ENCODE measurements around the gene CCDC97.
A peak's percentile ranks its signal among the peaks of the same experiment; 100 is the strongest.

DNA sequence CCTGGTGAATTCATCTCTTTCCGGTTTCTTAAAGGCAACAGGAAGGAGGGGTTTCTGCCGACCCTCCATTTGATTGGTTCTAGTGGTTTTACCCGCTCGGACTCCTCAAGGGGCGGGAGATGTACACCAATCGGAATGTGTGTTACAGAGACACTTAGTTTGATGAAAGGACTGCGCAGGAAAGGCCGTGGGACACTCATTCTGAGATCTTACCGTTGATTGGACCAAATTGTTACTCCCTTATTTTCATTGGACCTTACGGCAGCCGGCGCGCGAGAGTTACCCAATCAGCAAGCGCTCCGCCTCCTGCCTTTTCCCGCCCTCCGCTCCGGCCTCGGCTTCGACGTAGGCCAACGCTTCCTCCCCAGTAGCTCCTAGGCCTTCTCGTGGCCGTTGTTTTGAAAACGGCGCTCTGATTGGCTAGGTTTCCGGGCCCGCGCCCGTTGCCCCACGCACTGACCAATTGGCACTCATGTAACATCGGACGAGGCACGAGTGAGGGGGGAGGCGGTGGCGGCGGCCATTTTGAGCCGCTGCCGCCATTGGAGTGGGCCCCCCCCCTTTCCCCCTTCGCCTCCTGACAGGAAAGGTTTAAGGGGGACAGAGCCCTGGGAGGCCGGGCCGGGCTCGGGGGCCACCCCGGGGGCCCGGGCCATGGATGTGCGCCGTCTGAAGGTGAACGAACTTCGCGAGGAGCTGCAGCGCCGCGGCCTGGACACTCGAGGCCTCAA, 46.0 kb upstream of the CCDC97 start, which contains the start of gene HNRNPUL1:
- TF ChIP-seq, protein P1, sequence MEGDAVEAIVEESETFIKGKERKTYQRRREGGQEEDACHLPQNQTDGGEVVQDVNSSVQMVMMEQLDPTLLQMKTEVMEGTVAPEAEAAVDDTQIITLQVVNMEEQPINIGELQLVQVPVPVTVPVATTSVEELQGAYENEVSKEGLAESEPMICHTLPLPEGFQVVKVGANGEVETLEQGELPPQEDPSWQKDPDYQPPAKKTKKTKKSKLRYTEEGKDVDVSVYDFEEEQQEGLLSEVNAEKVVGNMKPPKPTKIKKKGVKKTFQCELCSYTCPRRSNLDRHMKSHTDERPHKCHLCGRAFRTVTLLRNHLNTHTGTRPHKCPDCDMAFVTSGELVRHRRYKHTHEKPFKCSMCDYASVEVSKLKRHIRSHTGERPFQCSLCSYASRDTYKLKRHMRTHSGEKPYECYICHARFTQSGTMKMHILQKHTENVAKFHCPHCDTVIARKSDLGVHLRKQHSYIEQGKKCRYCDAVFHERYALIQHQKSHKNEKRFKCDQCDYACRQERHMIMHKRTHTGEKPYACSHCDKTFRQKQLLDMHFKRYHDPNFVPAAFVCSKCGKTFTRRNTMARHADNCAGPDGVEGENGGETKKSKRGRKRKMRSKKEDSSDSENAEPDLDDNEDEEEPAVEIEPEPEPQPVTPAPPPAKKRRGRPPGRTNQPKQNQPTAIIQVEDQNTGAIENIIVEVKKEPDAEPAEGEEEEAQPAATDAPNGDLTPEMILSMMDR (conservative IDR thresholded peaks at IDR 0.05; ENCODE audit: low read length) = peak; percentile 64
- no peak for TF ChIP-seq EZH2phosphoT487 (IDR thresholded peaks at IDR 0.05; ENCODE audit: borderline replicate concordance, low read depth, low read length)
